Epithelial cell of prostate (primary cell): Measurements from ENCODE around the gene CDH8.

ENCODE experiments used
- DNase-seq: peaks from one replicate; pipeline ENCODE4 v3.0.0-alpha.2; 2011; ENCODE audit warnings: low read depth, low spot score
- H3K27ac ChIP-seq: fragments of 450-650 bp; 2 replicates; pipeline ENCODE4 v1.5.1; 2017; ENCODE audit warnings: mild to moderate bottlenecking

Gene CDH8, protein sequence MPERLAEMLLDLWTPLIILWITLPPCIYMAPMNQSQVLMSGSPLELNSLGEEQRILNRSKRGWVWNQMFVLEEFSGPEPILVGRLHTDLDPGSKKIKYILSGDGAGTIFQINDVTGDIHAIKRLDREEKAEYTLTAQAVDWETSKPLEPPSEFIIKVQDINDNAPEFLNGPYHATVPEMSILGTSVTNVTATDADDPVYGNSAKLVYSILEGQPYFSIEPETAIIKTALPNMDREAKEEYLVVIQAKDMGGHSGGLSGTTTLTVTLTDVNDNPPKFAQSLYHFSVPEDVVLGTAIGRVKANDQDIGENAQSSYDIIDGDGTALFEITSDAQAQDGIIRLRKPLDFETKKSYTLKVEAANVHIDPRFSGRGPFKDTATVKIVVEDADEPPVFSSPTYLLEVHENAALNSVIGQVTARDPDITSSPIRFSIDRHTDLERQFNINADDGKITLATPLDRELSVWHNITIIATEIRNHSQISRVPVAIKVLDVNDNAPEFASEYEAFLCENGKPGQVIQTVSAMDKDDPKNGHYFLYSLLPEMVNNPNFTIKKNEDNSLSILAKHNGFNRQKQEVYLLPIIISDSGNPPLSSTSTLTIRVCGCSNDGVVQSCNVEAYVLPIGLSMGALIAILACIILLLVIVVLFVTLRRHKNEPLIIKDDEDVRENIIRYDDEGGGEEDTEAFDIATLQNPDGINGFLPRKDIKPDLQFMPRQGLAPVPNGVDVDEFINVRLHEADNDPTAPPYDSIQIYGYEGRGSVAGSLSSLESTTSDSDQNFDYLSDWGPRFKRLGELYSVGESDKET

DNA sequence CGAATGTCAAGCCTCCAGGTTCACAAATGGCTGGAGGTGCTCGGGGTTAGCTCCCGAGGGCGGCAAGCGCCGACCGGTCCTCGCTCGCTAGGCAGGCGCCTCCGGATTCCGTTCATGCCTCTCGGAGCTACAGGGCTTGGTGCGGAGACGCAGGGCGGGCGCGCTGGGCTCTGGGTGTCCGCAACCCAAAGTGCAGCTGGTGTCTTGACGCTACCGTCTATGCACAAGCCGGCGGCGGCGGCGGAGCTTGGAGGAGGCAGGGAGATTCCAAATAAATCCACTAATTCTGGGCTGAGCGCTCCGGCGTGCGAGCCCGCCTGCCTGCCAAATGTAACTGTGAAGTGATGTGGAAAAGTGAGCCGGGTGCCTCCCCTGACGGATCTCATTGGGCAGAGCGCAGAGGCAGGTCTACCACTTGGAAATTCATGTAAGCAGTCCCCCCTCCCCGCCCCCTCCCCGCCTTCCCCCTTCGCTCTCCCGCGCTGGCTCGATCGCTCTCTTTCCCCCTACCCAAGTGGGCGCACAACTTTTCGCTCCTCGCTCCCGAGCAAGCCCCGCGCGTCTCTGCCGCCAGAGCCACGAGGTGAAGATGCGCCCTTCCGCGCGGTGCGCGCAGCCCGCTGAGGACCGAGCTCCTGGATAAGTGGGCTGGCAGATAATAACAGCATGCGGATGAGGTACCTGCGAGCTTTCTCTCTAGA lies at the start of gene CDH8:
TSS of gene CDH8 (minus strand) at position 338 of the 701 bp plus-strand sequence. CDS start 15,035 bp downstream, outside the sequence.
- no peak within 1 kb of the TSS for H3K27ac ChIP-seq
- DNase-seq, result no peak

- DNase-seq, result no peak
- no peak overlapping the region for H3K27ac ChIP-seq
These were observed 43.0 kb upstream of the CDH8 start for GRCh38 chr16:62079236-62079635.

DNA sequence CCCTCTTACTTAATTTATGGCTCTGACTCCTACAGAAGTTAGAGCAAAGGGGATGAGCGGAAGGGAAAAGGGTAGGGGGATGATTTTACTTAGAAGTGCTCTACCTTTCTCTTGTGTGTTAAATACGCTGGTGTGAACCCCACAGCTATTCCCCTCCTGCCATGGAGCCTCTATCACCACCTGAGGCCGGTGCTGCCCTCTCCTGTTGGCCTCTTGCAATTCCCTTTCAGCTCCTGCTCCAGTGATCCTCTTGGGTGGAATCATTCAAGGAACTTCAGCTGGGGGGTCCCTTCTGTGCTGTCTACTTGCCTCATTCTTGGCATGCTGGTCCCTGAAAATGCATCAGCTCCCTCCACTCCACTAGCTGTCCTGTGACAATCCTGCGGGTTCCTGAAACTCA lies 41.8 kb upstream of the CDH8 start:
- DNase-seq, result no peak
- H3K27ac ChIP-seq, result no peak overlapping the region

DNA sequence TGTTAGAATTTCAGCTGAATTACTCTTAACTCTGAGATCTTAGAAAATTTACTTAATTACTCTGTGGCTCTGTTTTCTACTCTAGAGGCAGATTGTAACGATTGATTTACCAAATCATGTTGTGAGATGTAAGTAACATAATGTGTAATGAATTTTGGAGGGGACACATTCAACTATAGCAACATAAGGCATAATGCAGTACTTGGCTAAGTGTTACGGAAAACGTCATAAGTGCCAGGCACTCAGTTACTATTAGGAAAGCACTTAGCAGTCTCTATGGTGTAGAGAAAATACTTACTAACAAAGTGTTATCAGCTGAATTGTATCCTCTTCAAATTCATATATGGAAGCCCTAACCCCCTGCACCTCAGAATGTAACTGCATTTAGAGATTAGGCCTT lies 40.6 kb upstream of the CDH8 start:
- H3K27ac ChIP-seq, result no peak overlapping the region
- no peak for DNase-seq

DNA sequence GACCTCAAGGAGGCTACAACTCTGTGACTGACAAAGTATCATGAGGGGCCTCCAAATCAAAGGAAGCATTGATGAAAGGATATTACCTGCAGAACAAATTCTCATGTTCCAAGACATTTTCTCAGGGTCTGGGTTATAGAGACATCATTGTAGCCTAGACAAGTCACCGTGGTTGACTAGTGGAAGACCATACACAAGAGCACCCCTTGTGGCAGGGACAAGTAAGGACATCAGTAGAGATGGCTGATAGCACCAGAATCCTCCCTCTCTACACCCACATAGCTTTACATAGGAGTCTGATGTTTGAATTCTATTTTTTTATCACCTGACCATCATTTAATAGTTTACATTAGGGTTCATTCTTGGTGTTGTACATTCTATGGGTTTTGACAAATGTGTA lies 32.5 kb upstream of the CDH8 start:
- DNase-seq, result no peak
- H3K27ac ChIP-seq, result no peak overlapping the region

- H3K27ac ChIP-seq, result no peak overlapping the region
- DNase-seq, result no peak
These were observed 31.7 kb upstream of the CDH8 start for GRCh38 chr16:62067981-62068380.

DNA sequence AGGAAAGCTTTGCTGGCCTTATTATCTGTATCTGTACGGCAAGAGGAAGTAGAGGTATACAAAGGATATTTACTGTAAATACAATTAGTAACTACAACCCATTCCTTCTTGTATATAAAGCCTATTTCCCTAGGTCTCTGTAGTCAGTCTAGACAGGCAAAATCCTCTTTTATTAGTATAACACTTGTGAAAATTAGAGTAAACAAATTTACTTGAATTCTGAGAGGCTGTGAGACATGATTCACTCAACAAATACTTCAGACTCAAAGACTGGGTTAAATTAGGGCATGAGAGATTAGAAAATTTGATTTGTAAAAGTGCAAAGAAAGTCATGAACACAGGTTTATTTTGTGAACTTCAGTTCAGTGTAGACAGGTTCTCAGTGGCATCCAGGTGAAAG lies 30.9 kb upstream of the CDH8 start:
- no peak for DNase-seq
- H3K27ac ChIP-seq, result no peak overlapping the region

DNA sequence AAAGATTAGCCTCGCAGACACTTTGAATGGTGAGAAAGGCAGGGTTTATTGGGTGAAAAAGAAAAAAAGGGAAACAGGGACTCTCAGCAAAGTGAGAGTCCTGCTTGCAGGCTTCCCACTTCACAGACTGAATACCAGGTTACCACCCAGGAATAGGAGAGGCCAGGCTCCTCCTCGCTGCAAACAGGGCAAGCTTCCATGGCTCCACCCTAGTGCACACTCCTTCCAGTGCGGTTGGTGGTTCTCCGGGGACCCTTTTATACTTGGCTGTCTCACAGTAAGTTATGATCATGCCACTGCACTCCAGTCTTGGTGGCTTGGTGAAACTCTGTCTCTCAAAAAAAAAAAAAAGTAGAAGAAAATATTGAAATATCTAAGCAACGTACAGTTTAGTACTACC lies 30.5 kb upstream of the CDH8 start:
- H3K27ac ChIP-seq, result no peak overlapping the region
- DNase-seq, result no peak

DNA sequence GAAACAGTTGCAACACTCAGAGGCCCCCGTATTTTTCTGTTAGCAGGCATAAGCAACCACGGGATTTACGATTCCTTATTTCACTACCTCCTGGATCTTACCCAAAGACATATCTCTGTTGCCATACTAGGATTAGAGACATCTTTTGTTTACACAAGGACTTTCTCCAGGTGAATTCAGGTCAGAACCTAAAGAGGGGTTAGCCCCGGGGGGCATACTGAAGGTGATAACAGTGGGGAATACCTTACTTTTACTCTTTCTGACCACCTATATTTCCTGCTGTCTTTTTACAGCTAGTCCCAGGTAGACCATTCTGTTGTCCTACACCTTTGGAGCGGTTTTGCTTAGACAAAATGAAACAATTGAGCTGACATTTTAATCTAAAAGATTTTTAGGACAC lies 27.9 kb upstream of the CDH8 start:
- no peak overlapping the region for H3K27ac ChIP-seq
- no peak for DNase-seq

GRCh38 chr16:62060089-62060488 lies 23.9 kb upstream of the CDH8 start:
- no peak overlapping the region for H3K27ac ChIP-seq
- DNase-seq, result no peak

DNA sequence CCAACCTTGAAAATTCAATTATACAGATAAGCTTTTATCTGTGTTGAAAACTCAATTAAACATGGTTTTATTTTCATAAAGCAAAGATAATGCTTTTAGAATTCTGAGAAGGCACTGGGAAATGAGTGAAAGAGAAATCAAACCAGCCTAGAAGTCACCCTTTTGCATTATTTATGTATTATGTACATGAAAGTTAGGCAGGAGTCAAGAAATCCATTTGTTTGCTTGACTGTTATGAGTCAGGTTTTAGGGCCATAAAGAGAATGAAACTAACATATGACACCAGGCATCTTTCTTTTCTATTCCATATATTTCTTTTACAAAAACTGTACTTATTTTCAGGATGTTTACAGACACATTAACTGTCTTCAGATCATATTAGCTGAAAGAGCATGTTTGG lies 23.3 kb upstream of the CDH8 start:
- no peak for DNase-seq
- H3K27ac ChIP-seq, result no peak overlapping the region

DNA sequence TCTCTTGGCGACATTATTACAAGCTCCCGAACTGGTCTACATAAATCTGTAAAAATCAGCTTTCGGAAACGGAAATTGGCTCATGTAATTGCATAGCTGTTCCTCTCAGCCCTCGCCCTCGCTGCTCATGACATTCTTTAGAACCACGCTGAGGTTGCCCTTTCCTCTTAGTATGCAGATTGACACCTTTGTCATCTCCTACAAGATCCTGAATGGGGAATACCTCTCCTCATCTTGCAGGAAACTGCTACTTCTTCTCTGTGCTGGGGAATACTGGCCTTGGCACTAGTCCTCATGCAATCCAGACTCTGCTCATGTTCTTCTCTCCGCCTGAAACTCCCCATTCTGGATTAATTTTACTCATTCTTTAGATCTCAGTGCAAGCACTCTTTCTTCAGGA lies 22.2 kb upstream of the CDH8 start:
- no peak overlapping the region for H3K27ac ChIP-seq
- DNase-seq, result no peak

GRCh38 chr16:62051942-62052341 lies 15.7 kb upstream of the CDH8 start:
- no peak for DNase-seq
- H3K27ac ChIP-seq, result no peak overlapping the region

- DNase-seq, result no peak
- no peak overlapping the region for H3K27ac ChIP-seq
These were observed 14.6 kb upstream of the CDH8 start for GRCh38 chr16:62050793-62051192.

- no peak for DNase-seq
- no peak overlapping the region for H3K27ac ChIP-seq
These were observed 10.6 kb upstream of the CDH8 start for GRCh38 chr16:62046801-62047200.

GRCh38 chr16:62041401-62041800 lies 5.2 kb upstream of the CDH8 start:
- H3K27ac ChIP-seq, result no peak overlapping the region
- DNase-seq, result no peak

DNA sequence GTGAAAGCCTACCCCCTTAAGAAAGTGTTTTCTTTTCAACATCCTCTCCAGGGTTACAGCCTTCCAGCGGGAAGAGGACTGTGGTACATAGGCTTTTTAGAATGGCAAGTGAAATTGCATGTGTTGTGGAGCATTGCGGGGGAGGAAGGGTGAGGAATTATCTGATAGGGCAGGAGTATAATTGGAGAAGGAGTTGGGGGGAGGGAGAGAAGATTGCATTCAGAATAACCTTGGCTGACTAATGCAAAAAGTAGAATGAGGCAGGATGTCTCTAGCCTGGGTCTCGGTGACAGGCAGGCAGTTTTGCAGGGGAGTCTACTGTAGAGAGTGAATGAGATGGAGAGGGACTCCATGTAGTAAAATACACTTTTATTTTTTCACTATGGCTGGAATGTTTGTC lies 2.4 kb upstream of the CDH8 start:
- no peak for DNase-seq

GRCh38 chr16:62038225-62038624 lies 2.0 kb upstream of the CDH8 start:
- peak; percentile 49 for DNase-seq
- no peak overlapping the region for H3K27ac ChIP-seq

More for the DNA sequence above, 2.4 kb upstream of the CDH8 start:
- no peak overlapping the region for H3K27ac ChIP-seq

GRCh38 chr16:62036802-62037135 lies 531 bp upstream of the CDH8 start:
- DNase-seq, result no peak
- no peak overlapping the region for H3K27ac ChIP-seq

DNA sequence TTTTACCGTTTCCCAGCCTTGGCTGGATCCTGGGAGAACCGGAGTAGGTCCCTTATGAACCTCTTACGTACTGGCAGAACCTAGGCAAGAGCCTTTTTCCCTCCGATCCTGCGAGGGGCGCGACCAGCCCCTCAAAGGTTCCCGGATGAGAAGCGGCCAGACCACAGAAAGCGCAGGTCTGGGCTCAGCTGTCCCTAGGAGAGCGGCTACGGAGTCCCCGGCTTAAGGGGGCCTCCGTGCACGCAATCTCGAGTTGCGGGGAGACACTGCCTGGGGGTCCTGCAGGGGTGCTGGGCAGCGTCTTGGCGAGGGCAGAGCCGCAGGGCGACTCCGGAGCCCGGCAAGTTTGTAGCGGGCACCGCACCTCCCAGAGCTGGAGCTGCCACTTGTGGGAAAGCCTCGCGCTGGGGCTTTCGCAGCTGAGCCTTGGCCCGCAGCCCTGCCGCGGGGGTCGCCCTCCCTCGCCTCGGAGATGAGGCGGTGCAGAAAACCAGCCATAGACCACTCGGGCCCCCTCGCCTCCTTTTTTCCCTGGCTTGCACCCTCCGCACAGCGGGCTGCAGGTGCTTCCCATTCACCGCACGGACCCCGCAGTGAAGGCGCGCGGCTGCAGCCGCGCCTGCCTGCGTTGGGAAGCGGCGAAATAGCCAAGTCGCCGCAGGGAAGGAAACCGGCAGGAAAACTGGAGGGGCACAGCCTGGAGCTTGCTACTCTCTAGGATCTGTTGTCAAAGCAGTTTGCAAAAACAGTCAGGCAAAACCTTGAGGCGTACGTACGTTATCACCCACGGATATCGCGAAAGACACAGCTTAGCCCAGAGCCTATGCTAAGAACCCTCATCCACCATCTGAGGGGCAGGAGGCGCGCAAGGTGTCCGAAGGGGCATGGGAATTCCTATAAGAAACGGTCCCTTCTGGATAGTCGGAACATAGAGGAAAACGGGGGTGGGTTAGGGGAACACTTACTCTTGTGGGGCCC lies 834 bp downstream of the CDH8 start:
- no peak overlapping the region for H3K27ac ChIP-seq
- DNase-seq, result no peak
